Ureter (tissue), 1 donor: ENCODE results near the gene WDFY2. TPM values are rescaled to one million over a fixed set of nuclear protein-coding genes. Genes with fewer than 3 reads are reported as not detected.

ENCODE experiments used
- DNase-seq: peaks from one replicate; pipeline ENCODE4 v3.0.0-alpha.2; 2020; ENCODE audit warnings: low spot score
- total RNA-seq: library from RNA; stranded (reverse); gene quantifications from one replicate; pipeline ENCODE4 v1.2.4, GENCODE V29; 2023
- donor health status: DM: yes; HTN: yes; CAD: no.

The WDFY2 gene
- total RNA-seq, 1 donor from 2014 or later, result 17.2 TPM

DNA sequence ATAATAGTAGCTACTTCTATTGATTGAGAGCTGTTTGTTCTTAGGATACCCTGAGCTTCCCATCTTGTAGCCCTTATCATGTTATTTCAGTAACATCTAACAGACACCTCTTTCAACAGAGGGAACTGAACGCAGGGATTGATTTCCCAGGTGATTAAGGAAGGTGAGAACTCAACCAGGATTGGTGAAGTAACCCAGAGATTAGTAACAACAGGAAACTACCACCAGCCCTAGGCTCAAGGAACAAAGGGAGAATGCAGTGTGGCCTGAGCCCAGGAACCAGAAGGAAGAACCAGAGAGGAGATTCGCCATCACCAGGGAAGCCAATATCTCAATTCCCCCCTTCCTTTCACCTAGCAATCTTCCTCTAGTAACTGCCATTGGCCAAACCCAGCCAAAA, 211.2 kb downstream of the WDFY2 start:
- DNase-seq, result no peak

DNA sequence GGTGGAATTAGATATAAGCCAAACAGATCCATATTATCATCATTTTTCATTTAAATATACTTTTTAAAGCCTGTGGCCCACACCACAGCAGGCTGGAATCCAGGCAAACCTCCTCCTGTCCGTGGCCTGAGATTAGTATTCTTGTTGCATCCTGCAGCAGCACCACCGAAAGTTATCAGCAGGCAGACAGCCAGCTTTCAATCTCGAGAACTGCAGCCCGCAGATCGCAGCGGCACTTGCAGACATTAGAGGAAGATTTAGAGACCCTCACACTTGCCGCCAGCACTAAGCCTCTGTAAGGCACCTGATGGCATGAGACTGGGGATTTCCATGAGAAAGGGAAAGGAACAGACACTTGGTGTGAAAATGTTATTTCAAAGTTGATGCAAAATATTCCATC, 212.3 kb downstream of the WDFY2 start:
- no peak for DNase-seq

DNA sequence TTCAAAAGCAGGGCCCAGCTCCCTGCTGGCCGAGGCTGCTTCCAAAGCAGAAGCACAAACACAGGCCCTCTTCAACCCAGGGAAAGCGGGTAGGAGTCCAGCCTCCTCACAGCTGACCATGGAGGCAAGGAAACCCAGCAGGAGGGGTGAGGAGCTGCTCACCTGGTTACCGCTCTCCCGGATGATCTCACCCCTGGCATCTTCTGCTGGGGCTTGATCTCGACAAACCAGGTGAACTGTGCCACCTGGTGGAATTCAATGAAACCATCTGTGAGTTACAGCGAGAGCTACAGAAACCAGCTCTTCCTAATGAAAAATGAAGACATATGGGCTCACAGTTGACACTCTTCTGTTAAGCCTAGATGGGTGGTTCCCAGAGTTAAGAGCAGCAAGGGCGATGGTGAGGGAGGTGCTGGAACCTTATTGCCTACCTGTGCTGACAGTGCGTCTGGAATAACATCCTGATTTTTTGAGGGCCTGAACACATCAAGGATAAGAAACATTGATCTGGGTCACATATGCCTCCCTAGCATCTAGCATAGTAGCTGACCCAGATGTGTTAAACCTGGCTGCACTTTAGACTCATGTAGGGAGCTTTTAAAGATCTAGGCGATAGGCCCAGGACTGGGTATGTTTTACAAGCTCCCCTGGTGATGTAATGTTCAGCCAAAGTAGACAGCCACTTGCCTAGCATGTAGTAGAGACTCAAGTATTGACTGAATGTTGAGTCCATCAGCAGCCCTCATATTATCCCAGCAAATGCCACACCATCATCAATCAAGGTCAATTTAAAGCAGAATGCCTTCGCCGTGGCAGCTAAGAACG, 213.6 kb downstream of the WDFY2 start:
- peak; percentile 64 for DNase-seq

DNA sequence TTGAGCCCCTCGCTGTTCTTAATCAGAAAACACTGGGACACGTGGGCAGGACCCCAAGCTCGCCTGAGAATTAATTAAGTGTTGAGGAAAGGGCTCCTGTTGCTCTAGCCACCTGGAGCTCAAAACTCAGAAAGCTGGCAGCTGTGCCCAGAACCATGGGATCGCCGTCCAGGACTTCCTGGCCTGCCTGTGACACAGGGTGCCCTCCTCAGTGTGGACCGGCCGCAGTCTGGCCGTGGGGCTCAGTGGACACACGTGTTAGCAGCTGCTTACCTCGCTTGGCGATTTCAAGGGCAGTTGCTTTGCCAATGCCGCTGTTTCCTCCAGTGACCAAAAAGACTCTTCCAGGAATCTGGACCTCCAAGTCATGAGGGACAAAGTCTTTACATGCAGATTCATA, 215.0 kb downstream of the WDFY2 start:
- DNase-seq, result no peak

DNA sequence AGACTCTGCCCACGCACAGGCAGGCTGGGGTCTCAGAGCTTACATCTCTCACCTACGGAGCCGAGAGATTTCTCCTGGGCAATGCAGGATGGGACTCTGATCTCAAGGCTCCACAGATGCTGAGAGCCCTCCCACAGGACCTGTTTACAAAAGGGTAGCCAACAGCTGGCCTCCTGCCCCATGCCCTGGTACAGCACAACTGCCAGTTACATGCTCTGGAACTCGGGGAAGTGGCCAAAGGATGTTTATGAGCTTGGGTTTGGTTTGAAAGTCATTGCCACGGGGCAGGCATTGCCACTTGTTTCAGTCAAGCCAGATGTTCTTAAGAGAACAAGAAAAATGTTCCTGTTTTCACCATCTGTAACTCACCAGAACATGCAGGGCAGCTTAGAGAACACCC, 216.2 kb downstream of the WDFY2 start:
- DNase-seq, result no peak

DNA sequence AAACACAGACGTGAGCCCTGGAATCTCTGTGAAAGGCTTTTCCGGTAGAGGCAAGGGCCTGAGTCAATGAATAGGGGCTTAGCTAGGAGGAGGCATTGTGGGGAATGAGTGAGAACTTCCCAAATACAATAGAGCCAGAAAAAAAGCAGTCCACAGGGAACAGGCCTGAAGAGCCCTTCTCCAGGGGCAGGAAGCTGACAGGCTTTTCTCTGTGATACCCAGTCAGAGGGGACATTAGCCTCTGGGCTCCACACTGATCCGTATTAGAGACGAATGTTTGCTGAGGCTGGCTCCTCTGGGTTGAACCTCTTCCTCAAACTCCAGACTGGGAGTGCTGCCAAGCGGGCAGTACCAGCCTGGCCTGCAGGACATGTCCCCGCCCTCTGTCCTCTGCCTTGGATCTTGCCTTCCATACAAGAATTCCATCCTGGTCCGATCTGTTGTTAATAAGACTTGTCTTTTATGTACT, 217.4 kb downstream of the WDFY2 start:
- peak; percentile 82 for DNase-seq

DNA sequence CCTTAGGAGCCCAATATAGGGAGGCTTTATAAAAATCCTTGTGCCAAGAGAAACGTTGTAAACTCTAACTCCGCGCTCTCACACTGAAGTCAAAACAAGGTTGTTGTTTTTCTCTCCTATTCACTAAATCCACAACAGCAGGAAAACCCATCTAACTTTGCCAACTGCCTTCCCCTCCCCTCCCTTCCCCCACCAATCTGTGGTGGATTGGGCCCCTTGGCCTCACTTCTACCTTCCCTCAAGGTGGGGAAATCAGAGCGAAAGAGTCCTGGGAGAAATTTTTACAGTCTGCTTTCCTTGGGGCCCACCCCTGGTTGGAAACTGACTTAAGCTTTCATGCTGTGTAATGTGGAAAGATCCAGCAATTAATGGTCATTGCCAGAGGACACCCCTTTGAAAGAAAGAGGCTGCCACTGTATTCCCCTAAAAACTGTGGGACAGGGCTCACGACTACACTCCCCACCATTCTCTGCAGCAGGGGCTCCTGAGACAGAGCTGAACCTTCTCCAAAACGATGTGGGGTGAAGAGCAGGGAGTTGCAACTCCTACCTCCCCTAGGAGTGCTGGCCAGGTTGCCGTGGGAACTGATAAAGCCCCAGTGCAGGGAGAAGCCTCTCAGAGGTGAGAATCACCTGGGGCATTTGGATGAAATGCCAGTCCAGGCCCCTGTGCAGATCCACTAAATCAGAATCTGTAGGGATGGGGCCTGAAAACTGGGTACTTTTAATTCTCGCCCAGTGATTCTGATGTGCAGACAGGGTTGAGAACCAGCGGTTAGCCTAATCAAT, 218.6 kb downstream of the WDFY2 start:
- no peak for DNase-seq

DNA sequence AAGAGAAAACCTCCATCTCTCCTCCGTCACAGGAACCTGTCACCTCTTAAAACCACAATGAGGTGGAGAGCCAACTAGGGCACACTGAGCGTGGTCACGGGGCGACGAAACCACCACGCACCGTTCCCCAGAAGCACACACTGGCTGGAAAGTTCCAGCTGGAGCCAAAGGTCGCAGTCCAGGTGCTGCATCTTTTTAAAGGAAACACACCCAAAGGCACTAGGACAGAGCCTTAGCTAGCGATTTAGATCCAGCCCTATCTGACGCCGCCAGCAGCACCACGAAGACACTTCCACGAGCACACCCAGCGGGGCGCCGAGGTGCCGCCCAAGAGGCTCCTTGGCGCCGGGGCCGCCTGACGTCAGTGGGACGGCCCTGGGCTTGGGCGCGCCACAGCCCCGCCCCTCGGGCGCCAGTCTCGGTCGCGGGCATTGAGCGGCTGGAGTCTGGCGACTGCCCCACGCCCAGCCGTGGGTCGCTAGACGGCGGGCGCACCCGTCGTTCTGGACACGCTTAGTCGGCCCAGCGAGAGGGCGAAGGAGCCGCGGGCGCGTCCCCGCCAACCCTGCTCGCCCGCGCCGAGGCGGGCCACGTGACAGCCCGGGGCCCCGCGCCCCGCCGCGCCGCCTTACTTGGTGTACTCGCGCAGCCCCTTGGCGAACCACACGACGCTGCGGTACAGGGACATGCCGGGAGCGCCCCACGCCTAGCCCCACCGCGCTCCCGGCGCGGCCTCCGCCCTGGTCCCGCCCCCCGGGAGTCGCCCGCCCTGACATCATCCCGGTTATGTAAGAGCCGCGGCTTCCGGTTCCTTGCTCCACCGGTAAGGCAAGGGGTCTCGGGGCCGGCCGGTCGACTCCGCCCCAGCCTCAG, 219.4 kb downstream of the WDFY2 start, which contains the start of gene DHRS12:
TSS of gene DHRS12 (minus strand) at position 742 of the 873 bp plus-strand sequence. CDS start 4,504 bp downstream, outside the sequence.
- peak; percentile 94 for DNase-seq

DNA sequence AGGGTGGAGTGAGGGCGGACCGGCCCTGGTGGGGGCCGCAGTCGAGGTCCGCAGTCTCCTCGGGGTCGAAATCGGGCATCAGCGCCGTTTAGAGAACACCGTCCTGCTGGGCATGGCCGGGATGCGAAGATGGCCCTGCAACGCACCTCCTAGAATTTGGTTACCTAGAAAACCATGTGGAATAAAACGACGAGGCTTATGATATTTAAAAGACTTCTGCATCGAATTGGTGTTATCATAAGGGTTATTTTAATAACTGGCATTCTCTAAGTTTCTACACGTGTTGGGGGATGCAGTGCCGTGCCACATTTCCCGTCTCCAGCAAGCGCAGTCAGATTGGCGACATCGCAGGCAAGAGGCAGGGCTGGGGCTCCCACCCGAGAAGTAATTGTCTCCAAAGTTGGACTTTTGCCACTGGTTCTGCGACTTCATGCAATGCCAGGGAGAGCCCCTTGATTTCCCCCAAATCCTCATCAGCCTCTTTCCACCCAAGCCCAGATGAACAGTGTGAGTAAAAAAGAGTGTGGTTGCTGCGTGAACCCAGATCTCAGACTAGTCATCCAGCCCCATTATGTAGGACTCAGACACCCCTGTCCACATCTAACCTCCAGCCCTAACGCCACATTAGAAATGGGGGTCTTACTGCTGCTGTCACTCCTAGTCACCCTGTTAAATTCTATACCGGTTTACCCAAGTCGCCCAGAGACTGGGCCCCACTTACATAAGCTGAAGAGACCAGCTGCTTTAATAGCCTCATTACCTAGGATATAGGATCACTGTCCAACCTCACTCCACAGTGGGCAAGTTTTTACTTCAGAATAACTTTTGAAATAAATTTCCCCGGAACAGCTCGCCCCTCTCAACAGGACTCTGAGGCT, 220.3 kb downstream of the WDFY2 start:
- no peak for DNase-seq

DNA sequence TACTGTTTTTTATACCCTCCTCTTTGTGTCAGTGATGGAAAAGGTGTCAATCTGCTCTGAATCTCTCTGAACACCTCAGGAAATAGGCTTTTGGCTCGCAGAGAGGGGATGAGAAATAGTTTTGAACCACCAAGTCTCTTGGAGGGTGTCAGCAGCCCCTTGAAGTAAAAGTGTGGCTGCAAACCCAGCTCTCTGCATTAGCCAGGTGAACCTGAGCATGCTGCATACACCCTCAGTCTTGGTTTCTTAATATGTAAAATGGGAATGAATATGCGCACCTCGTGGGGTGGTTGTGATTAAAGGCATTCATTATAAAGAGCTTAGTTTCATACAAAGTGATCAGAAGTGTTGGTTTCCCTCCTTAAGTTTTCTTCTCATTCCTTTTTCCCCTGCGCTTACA, 221.1 kb downstream of the WDFY2 start:
- no peak for DNase-seq

DNA sequence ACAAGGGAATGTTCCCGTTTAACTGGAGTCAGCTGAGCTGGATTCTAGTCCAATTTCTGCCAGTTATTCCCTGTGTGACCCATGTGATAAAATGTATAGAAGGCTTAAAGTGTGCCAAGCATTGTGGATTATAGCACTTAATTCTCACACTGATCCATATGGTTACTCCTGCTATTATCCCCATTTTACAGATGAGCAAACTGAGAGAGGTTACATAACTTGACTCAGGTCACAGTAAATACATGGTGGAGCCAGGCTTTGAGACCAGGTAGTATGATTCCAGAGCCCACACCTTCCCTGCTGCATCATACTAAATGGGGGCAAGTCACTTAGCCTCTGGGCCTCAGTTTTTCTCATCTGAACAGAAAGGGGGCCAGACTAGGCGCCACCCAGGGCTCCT, 221.7 kb downstream of the WDFY2 start:
- no peak for DNase-seq

DNA sequence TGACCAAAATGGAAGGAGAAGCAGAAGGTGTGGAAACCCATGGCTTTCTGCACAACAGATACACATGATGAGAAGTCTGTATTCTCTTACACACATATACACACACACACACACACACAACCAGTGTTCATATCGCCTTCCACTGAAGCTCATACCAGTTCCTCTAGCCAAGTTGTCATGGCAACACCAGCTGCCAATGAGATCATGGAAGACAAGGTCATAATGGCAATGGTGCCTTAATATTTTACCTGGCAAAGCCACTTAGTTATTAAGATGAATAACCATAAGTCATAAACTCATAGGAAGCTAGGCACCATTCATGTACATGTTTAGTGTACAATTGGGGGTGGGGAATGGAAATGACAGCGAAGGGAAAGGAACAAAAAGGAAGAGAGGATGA, 222.3 kb downstream of the WDFY2 start:
- no peak for DNase-seq

DNA sequence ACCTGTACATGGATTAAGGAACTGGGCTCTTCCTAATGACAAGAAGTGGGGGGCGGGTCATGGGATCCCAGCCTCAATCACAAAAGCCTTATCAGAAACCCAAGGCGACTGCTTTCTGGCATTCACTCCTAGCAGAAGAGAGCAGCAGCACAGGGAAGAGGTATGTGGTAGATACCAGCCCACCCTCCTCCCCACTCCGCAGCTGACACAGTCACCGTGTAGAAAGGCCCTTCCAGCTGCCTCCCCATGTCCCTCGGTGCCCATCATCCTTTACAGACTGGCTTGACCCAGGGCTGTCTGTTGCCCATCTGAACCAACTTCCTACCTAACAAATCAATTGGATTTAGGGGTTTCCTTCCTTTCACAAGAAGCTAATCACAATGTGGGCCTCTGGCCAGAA, 222.8 kb downstream of the WDFY2 start:
- DNase-seq, result no peak

DNA sequence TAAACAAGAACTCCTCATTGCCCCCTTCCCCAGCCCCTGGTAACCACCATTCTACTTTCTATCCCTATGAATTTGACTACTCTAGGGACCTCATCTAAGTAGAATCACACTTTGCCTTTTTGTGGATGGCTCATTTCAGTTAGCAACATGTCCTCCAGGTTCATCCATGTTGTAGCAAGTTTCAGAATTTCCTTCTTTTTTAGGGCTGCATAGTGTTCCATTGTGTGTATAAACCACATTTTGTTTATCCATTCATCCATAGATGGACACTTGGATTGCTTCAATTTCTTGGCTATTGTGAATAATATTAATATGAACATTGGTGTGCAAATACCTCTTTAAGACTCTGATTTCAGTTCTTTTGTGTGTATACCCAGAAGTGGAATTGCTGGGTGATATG, 224.5 kb downstream of the WDFY2 start:
- no peak for DNase-seq

DNA sequence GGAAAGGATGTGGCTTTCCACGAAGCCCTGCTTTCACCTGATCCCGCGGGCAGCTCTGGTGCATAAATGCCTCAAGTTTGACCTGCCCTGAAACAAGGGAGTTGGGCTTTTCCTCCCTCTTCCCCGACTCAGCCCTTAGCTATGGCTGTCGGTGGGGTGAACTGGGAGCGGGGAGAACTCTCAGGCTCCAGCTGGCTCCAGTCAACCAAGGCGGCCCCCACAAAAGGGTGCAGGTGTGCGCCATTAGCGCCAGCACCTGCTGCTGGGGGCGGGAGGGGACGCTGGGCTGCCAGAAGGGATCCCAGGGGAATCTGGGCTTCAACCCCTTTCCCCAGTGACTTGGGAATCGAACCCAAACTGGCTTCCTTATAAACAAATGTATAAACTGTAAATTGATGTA, 226.8 kb downstream of the WDFY2 start:
- no peak for DNase-seq

DNA sequence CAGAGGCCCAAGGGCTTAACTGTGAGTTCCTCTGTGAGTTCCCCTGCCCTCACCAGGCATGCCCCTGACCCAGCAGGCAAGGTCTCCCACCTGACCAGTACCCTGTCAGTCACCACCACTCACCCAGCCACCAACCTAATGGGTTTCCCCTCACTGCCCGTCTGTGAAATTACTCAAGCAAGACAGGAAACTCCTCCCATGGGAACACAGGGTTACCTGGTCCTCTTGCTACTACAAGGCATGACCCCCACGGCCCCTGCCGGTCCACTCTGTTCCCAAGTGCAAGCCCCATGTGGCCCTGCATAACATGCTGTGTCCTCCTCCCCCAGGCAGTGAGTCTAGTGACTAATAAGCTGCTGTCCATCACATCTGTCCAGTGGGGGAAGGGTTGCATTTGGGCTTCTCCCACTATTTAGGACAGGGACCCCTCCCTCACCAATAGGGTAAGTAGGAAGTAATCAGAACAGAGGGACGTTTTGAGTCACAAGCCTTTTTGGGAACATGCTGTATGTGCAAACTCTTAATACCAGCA, 227.7 kb downstream of the WDFY2 start:
- no peak for DNase-seq

DNA sequence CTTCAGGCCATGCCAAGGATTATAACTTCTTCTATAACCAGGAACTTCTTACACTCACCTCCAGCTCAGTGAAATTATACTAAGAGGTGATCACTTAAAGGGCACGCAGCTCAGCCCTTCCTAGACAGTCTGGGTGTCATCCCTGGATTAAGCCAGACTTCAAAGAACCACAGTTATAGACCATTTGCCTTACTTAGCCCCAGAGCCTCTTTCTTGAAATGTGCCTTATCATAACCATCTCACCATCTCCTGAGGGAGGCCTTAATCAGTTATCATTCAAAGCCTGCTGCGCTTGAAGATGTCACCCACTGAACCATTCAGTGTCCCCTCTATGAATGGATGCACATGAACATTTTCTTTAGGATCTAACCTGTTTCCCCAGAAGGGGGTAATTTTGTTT, 229.8 kb downstream of the WDFY2 start:
- no peak for DNase-seq

DNA sequence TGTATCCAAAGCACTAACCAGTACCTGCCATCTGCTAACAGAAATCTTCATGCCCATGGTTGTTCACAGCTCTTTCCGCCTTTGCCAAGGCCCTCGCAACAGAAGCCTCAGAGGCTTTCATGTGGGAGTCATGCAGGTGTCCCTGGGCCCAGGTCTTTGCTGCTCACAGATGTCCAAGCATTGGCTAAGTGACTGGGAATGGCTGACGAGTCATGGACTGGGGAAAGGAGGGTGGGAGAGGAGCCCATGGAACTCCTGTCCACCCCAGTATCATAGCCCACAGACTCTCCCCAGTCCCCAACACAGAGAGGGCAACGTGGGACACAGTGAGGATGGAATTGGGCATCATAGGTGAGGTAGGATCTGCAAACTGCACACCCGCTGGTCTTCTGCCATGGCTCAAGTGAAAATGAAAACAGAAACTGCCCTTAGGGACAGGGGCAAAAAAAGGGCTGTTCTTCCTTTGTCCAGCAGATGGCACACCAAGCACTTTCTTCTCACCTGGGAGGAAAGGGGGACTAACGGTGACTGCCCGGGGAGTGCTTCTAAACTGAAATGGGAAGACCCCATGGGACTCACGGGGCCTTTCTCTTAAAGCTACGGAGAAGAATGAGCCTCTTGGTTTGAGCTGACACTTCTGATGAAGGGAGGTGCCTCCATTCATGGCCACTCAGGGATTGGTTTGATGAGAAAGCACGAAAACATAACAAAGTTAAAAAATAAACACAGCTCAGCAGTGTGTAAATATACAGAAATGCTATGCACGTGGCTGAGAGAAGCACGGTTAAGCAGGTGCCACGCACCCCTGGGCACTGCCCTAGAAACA, 230.8 kb downstream of the WDFY2 start:
- DNase-seq, result peak; percentile 67

DNA sequence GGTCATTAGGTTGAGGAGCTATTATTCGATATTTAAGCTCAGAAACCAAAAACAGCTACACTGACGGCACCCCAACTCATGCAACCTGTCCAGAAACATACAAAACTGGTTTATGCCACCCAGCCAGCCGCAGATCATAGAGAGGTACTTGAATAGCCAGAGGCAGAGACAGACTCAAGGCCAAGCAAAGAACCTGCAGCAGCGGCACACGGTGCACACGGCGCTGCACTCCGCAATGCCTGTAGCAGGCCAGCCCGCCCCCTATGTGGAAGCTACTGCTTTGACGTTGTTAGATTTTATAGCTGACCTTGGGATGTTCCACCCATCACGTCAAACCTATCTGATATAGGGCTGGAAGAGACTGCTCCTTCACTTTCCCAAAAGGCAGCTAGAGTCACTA, 231.6 kb downstream of the WDFY2 start:
- no peak for DNase-seq
